Inflammatory macrophage (primary cell): ENCODE measurements around the gene SYVN1.

Experiments
- DNase-seq, 2 donors: peaks; one replicate each; pipeline ENCODE4 v3.0.0-alpha.2; 2020 to 2022

SYVN1 gene

DNA sequence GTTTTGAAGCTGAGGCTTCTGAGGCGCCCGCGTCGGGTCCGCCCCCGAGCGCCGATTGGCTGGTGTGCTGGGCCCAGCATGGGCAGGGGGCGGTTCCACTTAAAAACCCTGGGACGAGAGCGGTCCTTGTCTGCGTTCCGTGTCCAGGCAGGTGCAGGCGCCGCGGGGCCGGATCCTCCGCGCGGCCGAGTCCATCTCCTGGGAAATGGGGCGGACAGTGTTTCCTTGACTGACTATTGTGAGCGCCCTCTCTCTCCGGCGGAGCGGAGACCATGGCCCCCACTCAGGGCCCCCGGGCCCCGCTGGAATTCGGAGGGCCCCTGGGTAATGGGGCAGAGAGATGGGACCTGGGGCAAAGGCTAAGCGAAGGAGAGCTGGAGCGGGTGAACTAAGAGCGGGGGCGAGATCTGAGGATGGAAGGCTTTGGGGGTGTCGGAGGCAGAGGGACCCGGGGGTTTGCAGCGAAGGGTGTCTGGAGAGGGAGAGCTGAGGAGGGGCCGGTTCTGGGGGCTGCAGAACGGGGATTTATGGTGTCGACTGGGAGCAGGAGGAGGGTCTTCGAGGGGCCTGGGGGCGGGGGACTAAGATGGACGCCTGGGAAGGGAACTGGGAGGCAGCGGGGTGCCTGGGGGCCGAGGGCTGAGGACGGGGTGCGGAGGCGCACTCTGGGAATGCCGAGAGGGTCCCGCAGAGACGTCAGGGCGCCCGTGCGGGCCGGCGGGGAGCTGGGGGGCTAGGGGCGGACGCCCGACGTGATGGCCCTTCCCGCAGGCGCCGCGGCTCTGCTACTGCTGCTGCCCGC lies 22.4 kb downstream of the SYVN1 start, which contains the start of gene TM7SF2:
Gene TM7SF2 (plus strand): TSS at position 129 of the 802 bp plus-strand sequence. CDS start 144 bp downstream, at position 273.
- DNase-seq, result peak; percentile 91 to 95

- DNase-seq, result no peak
Observed at GRCh38 chr11:65111159-65111743, 23.1 kb downstream of the SYVN1 start.

DNA sequence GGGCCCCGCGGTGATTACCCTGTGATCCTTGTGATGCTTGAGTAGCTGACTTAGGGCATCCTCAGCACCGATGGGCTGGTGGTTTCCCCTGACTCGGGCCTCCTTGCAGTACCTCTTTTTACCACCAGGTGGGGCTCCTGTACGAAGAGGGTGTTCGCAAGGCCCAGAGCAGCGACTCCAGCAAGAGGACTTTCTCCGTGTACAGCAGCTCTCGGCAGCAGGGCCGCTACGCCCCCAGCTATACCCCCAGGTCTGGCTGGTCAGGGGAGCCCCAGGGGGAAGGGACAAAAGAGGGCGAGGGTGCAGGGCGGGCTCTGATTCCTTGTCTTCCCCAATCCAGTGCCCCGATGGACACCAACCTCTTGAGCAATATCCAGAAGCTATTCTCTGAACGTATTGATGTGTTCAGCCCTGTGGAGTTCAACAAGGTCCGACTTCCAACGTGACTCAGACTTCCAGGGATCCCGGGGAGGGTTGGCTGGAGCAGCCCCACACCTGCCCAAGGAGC lies 23.9 kb downstream of the SYVN1 start:
- peak; percentile 82 to 89 for DNase-seq

DNA sequence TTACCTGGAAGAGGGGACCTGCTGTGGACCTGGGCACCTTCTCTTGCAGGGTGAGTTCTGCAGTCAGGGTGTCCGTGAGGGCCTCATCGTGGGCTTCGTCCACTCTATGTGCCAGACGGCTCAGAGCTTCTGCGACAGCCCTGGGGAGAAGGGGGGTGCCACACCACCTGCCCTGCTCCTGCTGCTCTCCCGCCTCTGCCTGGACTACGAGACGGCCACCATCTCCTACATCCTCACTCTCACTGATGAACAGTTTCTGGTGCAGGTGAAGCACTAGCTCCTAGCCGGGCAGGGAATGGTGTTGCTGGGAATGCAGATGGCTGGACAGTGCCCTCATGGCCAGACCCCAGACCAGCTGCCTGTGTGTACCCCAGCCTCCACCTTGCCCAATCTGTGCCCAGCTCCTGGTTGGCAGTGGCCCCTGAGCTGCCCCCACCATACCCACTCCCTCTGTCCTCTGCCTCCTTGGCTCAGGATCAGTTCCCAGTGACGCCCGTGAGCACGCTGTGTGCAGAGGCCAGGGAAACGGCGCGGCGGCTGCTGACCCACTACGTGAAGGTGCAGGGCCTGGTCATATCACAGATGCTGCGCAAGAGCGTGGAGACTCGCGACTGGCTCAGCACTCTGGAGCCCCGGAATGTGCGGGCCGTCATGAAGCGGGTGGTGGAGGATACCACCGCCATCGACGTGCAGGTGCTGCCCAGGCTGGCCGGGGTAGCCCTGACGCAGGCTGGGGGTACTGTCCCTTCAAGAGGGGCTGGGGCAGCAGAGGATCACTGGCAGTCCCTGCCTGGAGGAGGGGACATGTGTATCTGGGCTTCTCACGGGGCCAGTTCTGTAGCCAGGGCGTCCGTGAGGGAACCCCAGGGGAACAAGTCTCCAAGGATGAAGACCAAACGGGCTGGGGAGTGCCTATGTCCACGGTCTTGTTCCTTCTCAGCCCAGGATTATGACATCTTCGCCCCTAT lies 24.8 kb downstream of the SYVN1 start:
- DNase-seq, result no peak

DNA sequence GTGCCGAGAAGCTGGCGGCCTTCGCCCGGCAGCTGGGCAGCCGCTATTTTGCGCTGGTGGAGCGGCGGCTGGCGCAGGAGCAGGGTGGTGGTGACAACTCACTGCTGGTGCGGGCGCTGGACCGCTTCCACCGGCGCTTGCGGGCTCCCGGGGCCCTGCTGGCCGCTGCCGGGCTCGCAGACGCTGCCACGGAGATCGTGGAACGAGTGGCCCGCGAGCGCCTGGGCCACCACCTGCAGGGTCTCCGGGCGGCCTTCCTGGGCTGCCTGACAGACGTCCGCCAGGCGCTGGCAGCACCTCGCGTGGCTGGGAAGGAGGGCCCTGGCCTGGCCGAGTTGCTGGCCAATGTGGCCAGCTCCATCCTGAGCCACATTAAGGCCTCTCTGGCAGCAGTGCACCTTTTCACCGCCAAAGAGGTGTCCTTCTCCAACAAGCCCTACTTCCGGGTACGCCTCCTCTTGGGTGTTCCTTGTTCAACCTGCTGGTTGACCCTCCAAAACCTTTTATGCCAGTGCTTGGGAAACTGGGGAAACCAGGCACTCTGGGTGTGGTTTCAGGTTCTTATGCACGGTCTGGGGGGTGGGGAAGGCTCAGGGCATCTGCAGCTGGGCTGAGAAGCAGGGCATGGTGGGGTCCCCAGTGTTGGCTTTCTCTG lies 25.7 kb downstream of the SYVN1 start:
- no peak for DNase-seq

DNA sequence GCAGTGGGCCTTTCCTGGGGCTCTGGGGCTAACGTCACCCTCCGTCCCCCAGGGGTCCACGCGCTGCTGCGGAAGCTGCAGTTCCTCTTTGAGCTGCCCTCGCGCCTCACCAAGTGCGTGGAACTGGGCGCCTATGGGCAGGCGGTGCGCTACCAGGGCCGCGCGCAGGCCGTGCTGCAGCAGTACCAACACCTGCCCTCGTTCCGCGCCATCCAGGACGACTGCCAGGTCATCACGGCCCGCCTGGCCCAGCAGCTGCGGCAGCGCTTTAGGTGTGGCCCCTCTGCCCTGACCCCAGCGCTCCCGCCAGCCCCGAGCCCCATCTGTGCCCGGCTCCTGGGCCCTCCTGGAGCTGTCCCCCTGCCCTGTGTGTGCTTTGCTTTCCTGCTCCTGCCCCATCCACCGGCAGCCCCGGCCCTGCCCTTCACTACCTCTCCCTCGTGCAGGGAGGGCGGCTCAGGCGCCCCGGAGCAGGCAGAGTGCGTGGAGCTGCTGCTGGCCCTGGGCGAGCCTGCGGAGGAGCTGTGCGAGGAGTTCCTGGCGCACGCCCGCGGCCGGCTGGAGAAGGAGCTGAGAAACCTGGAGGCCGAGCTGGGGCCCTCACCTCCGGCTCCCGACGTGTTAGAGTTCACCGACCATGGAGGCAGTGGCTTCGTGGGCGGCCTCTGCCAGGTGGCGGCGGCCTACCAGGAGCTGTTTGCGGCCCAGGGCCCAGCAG lies 26.4 kb downstream of the SYVN1 start:
- DNase-seq, result no peak

GRCh38 chr11:65107078-65107477 lies 27.2 kb downstream of the SYVN1 start:
- no peak for DNase-seq

GRCh38 chr11:65104628-65105027 lies 29.7 kb downstream of the SYVN1 start:
- no peak for DNase-seq

GRCh38 chr11:65103476-65103875 lies 30.8 kb downstream of the SYVN1 start:
- DNase-seq, result no peak

DNA sequence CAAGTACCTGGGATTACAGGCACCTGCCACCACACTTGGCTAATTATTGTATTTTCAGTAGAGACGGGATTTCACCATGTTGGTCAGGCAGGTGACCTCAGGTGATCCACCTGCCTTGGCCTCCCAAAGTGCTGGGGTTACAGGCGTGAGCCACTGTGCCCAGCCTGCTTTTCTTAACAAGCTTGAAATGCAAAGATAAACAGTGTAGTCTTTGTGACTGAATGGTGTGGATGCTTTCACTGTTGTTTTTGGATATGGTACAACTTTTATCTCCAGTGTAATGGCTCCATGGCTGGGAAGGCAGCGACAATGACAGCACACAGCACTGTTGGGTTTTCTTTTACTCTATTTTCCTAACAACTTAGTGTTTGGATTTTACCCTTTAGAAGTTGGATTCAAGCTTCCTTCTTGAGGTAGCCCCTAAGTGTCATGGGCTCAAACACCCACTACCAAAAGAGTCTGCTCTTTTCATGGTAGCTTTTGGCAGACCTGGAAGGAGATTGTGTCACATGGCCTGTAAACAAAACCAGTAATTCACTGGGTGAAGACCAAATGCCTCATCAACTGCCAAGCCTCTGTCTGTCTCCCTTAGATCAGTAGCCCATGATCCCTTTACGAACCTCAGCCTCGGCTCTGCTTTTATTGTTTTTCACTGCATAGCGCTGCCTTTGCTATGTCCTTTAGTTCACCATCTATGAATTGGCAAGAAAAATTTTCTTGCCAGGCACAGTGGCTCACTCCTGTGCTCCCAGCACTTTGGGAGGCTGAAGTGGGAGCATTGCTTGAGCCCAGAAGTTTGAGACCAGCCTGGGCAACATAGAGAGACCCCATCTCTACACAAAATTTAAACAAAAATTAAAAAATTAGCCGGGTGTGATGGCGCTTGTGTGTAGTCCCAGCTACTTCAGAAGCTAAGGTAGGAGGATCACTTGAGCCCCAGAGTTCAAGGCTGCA lies 31.9 kb downstream of the SYVN1 start:
- no peak for DNase-seq

DNA sequence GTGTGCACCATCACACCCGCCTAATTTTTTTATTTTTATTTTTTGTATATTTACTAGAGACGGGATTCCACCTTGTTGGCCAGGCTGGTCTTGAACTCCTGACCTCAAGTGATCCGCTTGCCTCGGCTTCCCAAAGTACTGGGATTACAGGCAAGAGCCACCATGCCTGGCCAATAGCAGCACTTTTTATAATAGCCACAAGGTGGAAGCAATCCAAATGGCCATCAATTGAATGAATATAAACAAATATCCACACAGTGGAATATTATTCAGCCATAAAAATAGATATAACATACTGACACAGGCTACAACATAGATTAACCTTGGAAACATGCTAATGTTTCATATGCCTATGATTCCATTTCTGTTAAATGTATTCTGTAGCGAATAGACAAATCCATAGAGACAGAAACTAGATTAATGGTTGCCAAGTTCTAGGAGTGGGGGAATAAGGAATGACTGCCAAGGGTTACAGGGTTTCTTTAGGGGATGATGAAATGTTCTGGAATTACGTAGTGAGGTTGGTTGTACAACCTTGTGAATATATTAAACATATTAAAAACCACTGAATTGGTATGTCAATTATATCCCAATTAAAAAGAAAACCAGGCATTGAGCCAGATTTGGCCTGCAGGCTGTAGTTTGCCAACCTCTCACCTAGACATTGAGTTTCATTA lies 33.5 kb downstream of the SYVN1 start:
- no peak for DNase-seq

- DNase-seq, result no peak
Observed at GRCh38 chr11:65096926-65097325, 37.4 kb downstream of the SYVN1 start.

- DNase-seq, result peak; percentile 88 to 90
Observed at GRCh38 chr11:65095974-65096806, 38.1 kb downstream of the SYVN1 start, which contains the start of gene VPS51. Gene VPS51, plus strand, starts transcription at chr11:65096214. Its CDS starts 37 bp downstream, at chr11:65096251.

DNA sequence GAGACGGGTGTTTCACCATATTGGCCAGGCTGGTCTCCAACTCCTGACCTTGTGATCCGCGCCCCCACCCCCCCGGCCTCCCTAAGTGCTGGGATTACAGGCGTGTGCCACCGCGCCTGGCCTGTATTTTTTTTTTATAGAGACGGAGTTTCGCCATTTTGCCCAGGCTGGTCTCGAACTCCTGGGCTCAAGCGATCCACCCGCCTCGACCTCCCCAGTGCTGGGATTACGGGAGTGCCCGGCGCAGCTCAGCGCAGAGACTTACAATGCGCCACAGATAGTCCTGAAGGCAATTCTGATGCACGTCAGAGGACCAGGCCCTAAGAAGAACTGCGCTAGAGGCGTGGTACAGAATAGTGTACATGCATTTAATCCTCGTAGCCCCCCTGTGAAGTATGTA lies 38.9 kb downstream of the SYVN1 start:
- DNase-seq, result no peak

DNA sequence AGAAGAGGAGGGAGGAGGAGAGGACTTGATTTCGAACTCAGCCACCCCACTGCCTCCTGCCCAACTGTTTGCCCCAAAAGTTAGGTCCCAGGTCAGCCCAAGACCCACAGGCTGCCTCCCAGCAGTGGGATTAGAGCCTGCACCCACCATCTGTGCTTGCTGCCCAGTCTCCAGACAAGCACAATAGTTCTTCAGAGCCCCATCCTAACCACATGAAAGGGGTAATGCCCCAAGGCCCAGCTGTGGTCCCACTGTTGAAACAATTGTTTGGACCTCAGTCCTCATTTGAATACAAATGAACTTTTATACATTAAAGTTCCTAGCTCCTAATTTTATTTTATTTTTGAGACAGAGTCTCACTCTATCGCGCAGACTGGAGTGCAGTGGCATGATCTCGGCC lies 43.7 kb downstream of the SYVN1 start:
- DNase-seq, result no peak

GRCh38 chr11:65089621-65090020 lies 44.7 kb downstream of the SYVN1 start:
- DNase-seq, result no peak

- no peak for DNase-seq
Observed at GRCh38 chr11:65087827-65088226, 46.5 kb downstream of the SYVN1 start.

DNA sequence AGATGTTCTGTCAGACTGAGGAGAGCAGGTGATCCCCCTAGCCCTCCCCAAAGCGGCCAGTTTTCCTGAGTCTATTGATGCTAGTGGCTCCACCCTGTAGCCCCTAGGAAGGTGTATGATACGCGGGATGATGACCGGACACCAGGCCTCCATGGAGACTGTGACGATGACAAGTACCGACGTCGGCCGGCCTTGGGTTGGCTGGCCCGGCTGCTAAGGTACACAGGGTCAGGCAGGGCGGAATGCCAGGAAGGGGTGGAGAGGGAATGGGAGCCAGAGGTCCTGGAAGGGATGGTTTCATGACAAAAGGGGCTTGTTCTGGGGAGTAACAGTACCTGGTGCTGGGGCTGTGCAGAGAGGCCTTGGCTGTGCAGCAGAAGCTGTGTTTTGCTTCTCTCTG lies 47.1 kb downstream of the SYVN1 start:
- DNase-seq, result no peak

DNA sequence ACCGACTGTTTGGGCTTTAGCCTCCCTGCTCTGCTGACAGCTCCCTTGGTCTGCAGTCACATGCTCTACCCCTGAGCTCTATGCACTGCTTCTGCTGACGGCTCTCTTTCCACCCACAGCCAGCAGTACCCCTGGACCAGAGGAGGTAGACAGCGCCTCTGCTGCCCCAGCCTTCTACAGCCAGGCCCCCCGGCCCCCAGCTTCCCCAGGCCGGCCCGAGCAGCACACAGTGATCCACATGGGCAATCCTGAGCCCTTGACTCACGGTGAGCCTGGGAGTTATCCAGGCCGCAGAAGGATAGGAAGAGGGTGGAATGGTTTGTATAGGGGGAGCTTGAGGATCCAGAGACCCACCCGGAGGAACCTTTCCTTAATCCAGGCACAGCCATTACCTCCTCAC lies 47.5 kb downstream of the SYVN1 start:
- DNase-seq, result no peak
